ENCODE data around the gene TSC22D4.

DNA sequence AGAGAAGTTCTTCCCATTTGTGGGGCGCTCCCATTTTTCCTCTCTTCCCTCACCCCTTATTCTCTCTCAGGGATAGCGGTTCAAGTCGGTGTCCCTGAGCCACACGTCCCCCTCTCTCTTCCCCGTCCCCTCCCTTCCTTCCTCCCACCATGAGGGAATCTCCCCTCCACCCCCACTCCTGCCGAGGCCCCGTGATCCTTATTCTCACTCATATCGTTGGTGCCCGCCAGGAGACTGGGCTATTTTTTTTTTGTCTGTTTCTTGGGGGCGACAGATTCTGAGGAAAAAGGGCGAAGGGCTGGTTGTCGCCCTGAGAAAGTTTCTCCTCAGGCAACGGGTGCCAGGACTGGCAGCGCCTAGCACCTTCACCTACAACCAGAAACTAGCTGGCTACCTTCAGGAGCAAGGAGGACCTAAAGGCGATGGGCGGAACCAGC, 51.2 kb downstream of the TSC22D4 start:
- TF ChIP-seq, protein P1, sequence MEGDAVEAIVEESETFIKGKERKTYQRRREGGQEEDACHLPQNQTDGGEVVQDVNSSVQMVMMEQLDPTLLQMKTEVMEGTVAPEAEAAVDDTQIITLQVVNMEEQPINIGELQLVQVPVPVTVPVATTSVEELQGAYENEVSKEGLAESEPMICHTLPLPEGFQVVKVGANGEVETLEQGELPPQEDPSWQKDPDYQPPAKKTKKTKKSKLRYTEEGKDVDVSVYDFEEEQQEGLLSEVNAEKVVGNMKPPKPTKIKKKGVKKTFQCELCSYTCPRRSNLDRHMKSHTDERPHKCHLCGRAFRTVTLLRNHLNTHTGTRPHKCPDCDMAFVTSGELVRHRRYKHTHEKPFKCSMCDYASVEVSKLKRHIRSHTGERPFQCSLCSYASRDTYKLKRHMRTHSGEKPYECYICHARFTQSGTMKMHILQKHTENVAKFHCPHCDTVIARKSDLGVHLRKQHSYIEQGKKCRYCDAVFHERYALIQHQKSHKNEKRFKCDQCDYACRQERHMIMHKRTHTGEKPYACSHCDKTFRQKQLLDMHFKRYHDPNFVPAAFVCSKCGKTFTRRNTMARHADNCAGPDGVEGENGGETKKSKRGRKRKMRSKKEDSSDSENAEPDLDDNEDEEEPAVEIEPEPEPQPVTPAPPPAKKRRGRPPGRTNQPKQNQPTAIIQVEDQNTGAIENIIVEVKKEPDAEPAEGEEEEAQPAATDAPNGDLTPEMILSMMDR (IDR thresholded peaks at IDR 0.05; ENCODE audit: extremely low read depth in 1 of 2, insufficient read depth in 1 of 2, low read depth in 1 of 2, low read length in 2 of 2) = no peak
- TF ChIP-seq POLR2A (IDR thresholded peaks at IDR 0.05; ENCODE audit: low read depth, low read length) (no peak), EZH2 (IDR thresholded peaks at IDR 0.05; ENCODE audit: borderline replicate concordance, low read depth, low read length, severe bottlenecking) (no peak), POLR2AphosphoS5 (IDR thresholded peaks at IDR 0.05; ENCODE audit: insufficient read depth, low read depth, low read length) (no peak), MYC (IDR thresholded peaks at IDR 0.05; ENCODE audit: low read depth, low read length) (no peak)
- TF ChIP-seq, protein P2, sequence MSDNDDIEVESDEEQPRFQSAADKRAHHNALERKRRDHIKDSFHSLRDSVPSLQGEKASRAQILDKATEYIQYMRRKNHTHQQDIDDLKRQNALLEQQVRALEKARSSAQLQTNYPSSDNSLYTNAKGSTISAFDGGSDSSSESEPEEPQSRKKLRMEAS (IDR thresholded peaks at IDR 0.05; ENCODE audit: insufficient read depth, insufficient read length) = no peak
